Stomach (tissue), 4 donors: Measurements from ENCODE around the gene DUSP19.

ENCODE experiments used
- CTCF ChIP-seq, 7 experiments: fragments of 450-650 bp in 4 of 7; fragments of 200-600 bp in 3 of 7; sonication (generic) in 3 of 7; IDR thresholded peaks; one replicate each; pipeline ENCODE4 v1.5.1; 2016 to 2019; ENCODE audit warnings: antibody characterized with exemption in 7 of 7, control low read depth in 2 of 7, mild to moderate bottlenecking in 1 of 7
- EP300 ChIP-seq: sonication (generic); formaldehyde crosslinking; IDR thresholded peaks from one replicate; pipeline ENCODE4 v1.6.1; 2017; ENCODE audit warnings: antibody characterized with exemption
- POLR2A ChIP-seq, 4 donors: fragments of 450-650 bp; IDR thresholded peaks; one replicate each; pipeline ENCODE4 v1.6.1; 2016; ENCODE audit warnings: antibody characterized with exemption in 4 of 4, control low read depth in 2 of 4, mild to moderate bottlenecking in 1 of 4, moderate library complexity in 1 of 4
- POLR2AphosphoS5 ChIP-seq, 3 donors: sonication (generic); formaldehyde crosslinking; IDR thresholded peaks; one replicate each; pipeline ENCODE4 v1.6.1; 2016; ENCODE audit warnings: antibody characterized with exemption in 3 of 3

DNA sequence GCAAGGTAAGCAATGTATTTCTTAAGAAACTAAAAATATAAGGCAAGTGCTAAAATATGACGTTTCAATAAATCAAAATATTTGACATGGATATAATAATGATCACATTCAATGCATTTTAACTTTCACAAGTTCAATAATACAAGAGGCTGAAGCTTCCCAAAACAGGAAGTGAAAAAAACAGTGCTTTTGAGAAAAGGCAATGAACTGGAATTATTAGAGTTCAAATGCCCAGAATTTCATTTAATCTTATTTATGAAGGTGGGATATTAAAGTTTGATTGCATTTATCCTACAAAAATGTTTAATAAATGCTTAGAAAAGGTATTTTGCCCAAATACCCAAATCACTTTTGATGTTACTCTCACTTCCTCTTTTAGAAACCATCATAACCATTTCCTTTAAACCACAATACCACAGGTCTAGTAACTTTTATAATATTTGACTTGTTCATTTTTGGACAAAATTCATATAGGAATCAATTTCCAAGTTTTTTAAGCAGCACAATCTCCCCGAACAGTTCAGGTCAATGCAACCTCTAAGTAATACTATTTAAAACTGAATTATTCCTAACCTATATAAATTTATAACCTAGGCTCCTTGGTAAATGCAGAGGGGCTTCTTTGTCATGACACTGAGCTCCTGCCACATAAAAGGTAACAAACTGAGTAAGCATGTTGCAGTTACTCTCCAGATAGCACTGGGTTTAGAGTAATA lies 42.4 kb upstream of the DUSP19 start:
- no peak for TF ChIP-seq CTCF (IDR thresholded peaks at IDR 0.05)
- TF ChIP-seq EP300, result no peak
- TF ChIP-seq POLR2A (IDR thresholded peaks at IDR 0.05), result no peak
- no peak for TF ChIP-seq POLR2AphosphoS5 (IDR thresholded peaks at IDR 0.05)
